AG08395 (cell line): ENCODE data around the gene GABBR2.

Experiments used
- DNase-seq: peaks from one replicate; pipeline ENCODE4 v3.0.0; 2012; ENCODE audit warnings: mixed read lengths, low spot score

The GABBR2 gene

GRCh38 chr9:98720402-98720801 is 11.7 kb upstream of the GABBR2 start:
- no peak for DNase-seq

- DNase-seq = no peak
These were observed 10.3 kb upstream of the GABBR2 start for GRCh38 chr9:98719055-98719454.

- DNase-seq = no peak
These were observed 6.1 kb upstream of the GABBR2 start for GRCh38 chr9:98714833-98715232.

GRCh38 chr9:98712987-98713386 is 4.3 kb upstream of the GABBR2 start:
- DNase-seq = no peak

- peak; percentile 58 for DNase-seq
These were observed 1.5 kb upstream of the GABBR2 start for GRCh38 chr9:98709968-98710965.

GRCh38 chr9:98708103-98708932 is 417 bp downstream of the GABBR2 start:
- DNase-seq = no peak

GRCh38 chr9:98707166-98708102 is 1.3 kb downstream of the GABBR2 start:
- peak; percentile 84 for DNase-seq

GRCh38 chr9:98706651-98707165 is 2.0 kb downstream of the GABBR2 start:
- DNase-seq = peak; percentile 31

- DNase-seq = no peak
These were observed 5.8 kb downstream of the GABBR2 start for GRCh38 chr9:98702835-98703380.

GRCh38 chr9:98702340-98702739 is 6.4 kb downstream of the GABBR2 start:
- DNase-seq = no peak

- no peak for DNase-seq
These were observed 7.2 kb downstream of the GABBR2 start for GRCh38 chr9:98701576-98701975.

- no peak for DNase-seq
These were observed 7.9 kb downstream of the GABBR2 start for GRCh38 chr9:98700801-98701200.

- no peak for DNase-seq
These were observed 9.9 kb downstream of the GABBR2 start for GRCh38 chr9:98698856-98699255.

GRCh38 chr9:98694943-98695342 is 13.8 kb downstream of the GABBR2 start:
- no peak for DNase-seq

GRCh38 chr9:98692392-98692791 is 16.3 kb downstream of the GABBR2 start:
- no peak for DNase-seq

- no peak for DNase-seq
These were observed 16.8 kb downstream of the GABBR2 start for GRCh38 chr9:98691890-98692289.

GRCh38 chr9:98690686-98691085 is 18.0 kb downstream of the GABBR2 start:
- no peak for DNase-seq

GRCh38 chr9:98688710-98689495 is 19.8 kb downstream of the GABBR2 start:
- DNase-seq = no peak

- peak; percentile 20 for DNase-seq
These were observed 20.8 kb downstream of the GABBR2 start for GRCh38 chr9:98687911-98688310.
